HG03571 (cell line): ENCODE data around the gene SLC22A23.

Source experiments
- ATAC-seq: cut with Tn5 transposase; IDR thresholded peaks from one replicate; pipeline ENCODE4 v1.9.1; 2021; ENCODE audit not compliant: unreplicated experiment

SLC22A23 gene

DNA sequence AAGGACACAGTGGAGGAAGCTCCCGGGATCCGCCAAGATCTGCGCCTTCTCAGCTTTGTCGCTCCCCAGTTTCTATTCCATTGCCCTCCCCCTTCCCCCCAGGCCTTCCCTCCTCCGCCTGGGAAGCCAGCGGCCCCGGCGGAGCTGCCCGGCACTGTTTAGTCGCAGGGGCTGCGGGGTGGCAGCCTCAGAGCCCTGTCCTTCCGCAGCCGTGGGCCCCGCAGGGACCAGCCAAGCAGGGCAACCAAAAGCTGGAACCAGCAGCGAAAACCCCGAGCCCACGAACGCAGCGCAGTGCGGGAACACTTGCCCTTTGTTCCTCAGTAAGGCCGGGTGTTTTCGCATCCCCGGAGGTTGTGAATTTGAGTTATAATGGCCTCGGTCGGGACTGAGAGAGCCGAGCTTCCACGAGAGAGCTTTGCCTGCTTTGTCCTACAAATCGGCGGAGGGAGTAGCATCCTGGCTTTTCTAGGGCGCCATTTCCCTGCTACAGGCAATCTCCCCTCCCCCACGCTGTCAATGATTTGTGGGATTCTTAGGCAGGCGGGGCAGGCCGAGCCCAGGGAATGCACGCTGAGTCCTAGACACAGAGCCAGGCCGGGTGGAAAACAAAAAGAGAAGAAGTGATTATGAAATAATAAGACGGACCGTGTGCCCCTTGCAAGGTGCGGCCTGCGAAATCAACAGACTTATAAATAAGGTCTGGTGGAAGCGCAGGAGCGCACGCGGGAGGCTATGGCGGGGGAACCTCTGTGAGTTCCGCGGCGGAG is 225.4 kb downstream of the SLC22A23 start:
- no peak for ATAC-seq

GRCh38 chr6:3230900-3231246 is 226.0 kb downstream of the SLC22A23 start:
- no peak for ATAC-seq

DNA sequence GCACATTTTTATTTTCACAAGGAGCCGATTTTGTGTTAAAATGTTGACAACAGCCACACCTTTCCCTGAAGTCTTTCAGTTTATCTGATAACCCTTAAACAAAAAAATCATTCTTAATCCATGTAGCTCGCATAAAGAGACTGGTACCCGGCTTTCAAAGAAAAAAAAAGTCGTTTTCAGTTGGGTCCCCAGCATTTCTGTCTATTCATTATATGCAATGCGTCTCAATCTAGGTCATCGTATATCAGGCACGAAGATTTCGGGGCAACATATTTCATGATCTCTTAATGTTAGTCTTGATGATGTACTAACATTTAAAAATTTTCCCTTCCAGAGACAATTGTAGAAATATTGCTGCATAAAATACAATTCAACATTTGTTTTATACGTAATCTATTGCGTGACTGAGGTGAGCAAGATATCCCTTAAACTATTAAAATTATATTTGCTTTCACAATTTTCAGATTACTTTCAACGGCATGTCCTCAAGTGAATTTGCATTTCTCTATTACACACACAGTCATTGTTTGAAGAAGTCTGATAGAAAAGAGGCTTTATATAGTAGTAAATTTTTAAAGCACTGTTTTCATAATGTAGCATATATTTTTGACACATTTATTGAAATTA is 226.5 kb downstream of the SLC22A23 start:
- no peak for ATAC-seq

GRCh38 chr6:3229566-3230178 is 227.2 kb downstream of the SLC22A23 start:
- no peak for ATAC-seq

DNA sequence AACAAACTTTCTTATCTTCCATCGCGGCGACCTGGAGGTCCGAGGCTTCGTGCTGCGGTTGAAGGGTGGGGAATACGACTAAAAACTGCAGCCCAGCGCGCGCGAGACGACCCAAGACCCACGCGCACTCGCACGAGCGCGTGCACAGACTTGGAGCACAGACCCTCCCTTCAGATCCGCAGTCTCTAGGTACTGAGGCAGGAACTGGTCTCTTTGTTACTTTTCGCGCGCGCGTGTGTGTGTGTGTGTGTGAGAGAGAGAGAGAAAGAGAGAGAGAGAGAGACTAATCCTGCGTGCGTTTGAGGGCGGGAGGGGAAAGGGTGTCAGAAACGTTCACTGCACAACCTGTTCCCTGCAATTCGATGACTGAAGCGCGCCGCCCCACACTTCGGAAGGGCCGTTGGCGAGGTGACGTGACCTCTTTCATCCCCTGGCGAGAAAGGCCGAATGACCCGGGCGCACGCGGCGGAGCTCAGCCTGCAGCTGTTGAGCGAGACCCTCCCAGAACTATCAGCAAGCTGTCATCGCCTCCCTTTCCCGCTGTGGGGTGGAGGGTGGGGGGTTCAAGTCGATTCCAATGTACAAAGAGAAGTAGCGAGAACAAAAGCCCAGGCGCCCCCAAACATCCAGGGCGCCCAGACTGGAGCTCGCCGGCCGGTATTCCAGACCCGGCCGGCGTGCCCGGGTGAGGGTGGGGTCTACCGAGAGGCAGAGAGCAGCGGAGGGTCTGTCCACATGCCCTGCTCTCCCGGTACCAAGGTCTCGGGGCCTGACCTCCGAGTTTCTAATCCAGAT is 227.9 kb downstream of the SLC22A23 start:
- no peak for ATAC-seq

- ATAC-seq: no peak
Measured at GRCh38 chr6:3228046-3228671, 228.7 kb downstream of the SLC22A23 start.

DNA sequence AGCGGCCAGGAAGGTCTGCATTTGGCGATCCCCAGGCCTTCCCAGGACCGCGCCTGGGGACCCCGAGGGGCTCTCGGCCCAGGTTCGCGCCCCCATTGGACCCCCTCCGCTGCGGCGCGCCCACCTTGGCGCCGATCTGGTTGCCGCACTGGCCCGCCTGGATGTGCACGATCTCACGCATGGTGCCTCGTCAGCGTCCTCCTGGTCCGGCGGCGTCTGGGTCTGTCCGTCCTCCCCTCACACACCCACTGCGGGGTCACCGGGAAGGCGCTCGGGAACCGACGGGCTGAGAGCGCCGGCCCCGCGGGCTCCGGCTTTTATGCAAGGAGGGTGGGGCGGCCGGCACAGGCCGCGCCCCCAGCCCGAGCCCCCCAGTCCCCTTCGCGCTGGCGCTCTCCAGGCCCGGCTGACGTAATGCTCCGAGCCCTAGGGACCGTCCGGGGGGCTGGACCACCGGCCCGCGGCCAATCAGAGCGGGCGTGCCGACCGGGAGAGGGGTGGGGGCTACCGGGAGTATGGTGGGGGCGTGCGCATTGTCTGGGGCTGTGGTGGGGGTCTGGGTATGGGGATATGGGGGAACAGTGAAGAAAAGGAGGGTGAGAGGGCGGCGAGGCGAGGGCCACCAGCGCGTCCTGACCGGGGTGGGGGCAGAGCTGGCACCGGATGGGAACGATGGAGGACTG is 229.3 kb downstream of the SLC22A23 start, which contains the start of gene TUBB2B:
Gene TUBB2B (minus strand): TSS at position 291 of the 683 bp plus-strand sequence. CDS start 110 bp downstream, at position 181.
- ATAC-seq: no peak

DNA sequence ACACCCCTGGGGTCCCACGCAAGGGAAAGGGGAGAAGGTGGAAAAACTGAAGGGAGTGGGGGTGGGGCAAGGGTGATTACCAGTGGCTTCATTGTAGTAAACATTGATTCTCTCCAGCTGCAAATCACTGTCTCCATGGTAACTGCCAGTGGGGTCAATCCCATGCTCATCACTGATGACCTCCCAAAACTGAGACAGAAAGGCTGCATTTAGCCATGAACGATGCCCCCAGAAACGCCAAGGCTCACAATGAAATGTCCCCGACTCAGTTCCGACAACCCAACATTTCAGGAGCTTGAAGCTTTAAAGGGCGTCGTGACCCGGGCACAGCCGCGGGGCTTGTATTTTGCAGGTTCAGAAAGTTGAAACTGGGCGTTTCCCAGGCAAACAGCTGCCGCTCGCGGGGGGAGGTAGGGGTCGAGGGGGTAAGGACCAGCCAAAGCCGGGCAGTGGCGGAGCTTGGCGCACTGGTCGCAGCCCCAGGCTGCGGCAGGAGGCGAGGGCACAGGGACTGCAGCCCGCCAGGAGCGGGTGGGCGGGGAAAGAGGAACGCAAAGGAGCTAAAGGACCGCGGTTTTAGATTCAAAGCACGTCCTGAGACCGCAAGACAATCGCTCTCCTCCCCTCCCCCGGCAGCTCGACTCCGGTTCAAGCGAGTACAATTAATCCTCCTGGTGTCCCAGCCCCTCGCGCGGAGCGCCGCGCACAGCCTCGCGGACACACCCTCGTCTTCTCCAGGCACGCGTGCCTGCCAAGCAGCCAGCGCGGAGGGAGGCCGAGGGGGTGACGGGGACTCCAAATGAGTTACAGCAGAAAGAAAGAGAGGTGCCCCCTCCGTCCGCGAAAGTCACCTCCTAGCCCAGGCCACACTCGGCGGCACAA is 230.1 kb downstream of the SLC22A23 start:
- ATAC-seq: no peak

DNA sequence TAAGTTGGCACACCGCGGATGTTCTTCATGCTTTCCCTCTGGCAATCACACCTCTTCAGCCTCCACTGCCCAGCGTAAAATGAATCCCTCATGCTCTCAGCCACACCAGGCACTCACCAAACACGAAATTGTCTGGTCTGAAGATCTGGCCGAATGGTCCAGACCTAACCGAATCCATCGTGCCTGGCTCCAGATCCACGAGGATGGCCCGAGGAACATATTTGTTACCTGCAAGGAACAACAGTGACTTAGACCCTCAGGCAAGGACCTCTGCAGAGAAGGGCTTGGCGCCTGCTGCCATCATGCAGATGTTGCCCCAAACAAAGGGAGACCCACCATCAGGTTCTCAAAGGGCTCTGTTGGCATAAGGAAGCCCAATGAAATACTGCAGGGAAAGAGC is 230.8 kb downstream of the SLC22A23 start:
- no peak for ATAC-seq

DNA sequence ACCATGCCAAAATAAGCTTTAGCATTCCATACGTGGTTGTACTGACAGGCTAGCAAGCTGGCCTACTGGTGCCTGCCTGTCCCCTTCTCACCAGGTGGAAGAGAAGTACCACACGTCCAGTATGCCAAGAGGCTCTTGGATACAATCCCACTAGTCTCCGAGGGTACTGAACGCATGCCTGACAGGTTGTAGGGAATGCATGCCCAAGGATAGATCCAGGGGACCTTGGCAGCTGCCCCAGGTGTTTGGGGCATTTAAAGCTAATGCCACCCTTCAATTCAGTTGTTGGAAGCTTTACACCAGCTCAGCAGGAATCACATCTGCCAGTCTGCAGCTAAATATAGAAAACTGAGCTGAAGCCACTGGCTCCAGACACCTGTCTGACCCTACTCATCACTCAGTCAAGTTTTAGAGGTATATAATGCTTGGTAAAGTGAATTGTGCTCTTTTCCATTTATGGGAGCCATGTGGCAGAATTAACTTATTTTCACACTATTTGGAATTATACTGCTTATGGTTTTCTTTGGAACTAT is 234.3 kb downstream of the SLC22A23 start:
- ATAC-seq: no peak

DNA sequence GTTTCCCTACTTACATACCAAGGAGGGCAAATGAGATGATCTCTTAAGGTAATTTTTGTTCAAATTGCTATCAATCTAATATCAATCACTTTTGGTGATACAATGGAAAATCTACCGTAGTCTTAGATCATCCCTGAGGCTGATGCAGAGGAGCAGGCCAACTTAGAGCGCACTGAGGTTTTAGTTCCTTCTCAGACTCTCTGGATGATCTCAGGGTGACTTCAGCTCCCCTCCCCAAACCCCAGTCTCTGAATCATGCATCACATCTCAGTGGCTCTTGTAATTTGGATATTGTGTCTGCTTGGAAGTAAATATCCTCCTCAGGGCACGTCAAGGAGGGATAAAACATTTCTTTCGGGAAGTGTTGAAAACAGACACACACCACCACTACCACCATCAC is 235.3 kb downstream of the SLC22A23 start:
- ATAC-seq: no peak

DNA sequence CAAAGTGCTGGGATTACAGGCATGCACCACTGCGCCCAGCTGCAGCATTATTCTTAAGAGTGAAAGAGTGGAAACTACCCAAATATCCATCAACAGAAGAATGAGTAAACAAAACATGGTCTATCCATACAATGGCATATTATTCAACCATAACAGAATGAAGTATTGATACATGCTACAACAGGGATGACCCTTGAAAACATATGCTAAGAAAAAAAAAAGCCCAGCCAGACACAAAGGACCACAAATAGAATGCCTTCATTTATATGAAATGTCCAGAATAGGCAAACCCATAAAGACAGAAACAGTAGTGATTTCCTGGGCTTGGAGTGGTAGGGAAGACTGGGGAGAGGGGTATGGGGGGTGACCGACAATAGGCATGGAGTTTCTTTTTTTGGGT is 236.5 kb downstream of the SLC22A23 start:
- ATAC-seq: no peak
